ENCODE measurements around the gene ANK3. TPM values are rescaled to one million over a fixed set of nuclear protein-coding genes. Genes with fewer than 3 reads are reported as not detected.

Gene ANK3
- total RNA-seq, 3 donors from 2014 or later: 10.2 to 93.2 (median 57.4) TPM

DNA sequence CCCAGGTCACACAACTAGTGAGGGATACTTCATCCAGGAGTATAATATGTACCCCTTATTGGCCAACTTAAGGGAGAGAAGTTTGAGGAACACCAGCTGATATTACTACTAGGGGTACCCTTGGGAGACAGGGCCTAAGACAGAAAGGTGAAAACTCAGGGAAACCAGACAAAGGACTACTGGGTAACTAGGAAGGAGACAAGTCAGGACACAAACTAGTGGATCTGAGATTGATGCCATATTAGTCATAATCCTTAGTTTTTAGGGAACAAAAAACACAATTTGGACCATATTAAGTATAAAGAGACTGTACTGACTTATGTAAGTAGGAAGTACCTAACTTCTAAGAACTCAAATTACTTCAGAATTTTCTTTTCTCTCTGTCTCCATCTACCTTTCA, 404.0 kb downstream of the ANK3 start:
- no peaks in the 10 kb centered on the region for H3K27me3 ChIP-seq
- no peaks in the 10 kb centered on the region for H3K9me3 ChIP-seq
- H3K4me1 ChIP-seq: no peaks in the 10 kb centered on the region
- DNase-seq (ENCODE audit: low spot score in 2 of 2): no peak
- intact Hi-C loops (cut with DNase I; ENCODE audit: low total_unique reads): no loop called here
- no peak overlapping the region for H3K4me3 ChIP-seq
- TF ChIP-seq POLR2A (IDR thresholded peaks at IDR 0.05): no peak
- no peak for TF ChIP-seq POLR2AphosphoS5 (IDR thresholded peaks at IDR 0.05)
- no peak for TF ChIP-seq CTCF (IDR thresholded peaks at IDR 0.05)
- no peaks in the 10 kb centered on the region for H3K36me3 ChIP-seq
- H3K27ac ChIP-seq: no peak overlapping the region

DNA sequence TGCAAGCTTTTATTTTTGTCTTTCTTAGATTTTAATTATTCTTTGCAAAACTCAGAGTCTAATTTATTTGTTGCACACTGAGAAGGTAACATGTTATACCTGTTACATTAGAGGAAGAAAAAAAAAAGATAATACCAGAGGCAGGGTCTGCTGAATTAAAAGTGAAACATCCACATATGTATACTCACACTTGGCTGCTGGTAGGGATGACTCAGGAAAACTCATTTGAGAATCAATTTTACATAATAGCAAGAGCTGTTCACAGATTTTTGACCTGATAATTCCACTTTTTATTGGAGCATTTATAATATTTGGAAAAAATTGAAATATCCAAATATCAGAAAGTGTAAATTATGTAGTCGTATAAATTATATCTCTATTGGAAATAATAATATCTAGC, 405.3 kb downstream of the ANK3 start:
- Histone ChIP-seq H3K36me3 (no peaks in the 10 kb centered on the region), H3K27me3 (no peaks in the 10 kb centered on the region), H3K4me1 (no peaks in the 10 kb centered on the region), H3K9me3 (no peaks in the 10 kb centered on the region), H3K27ac (no peak overlapping the region), H3K4me3 (no peak overlapping the region)
- intact Hi-C loops (cut with DNase I; ENCODE audit: low total_unique reads): no loop called here
- no peak for TF ChIP-seq CTCF (IDR thresholded peaks at IDR 0.05)
- no peak for TF ChIP-seq POLR2A (IDR thresholded peaks at IDR 0.05)
- no peak for TF ChIP-seq POLR2AphosphoS5 (IDR thresholded peaks at IDR 0.05)
- DNase-seq (ENCODE audit: low spot score in 2 of 2): no peak

DNA sequence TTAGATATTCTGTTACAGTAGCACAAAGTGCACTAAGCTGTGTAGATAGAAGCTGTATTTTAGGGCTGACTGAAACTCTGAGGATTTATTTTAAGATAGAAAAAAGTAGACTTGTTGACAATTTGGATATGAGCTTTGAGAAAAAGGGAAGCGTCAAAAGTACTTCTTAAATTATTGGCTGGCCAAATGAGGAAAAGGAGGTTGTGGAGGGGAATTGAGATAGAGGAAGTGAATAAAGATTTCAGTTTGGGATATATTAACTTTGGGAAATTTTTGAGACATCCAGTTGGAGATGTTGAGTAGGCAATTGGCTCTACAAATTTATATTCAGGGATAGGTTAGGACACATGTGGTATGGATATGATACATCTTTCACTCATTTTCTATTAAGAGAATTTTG, 409.3 kb downstream of the ANK3 start:
- intact Hi-C loops (cut with DNase I; ENCODE audit: low total_unique reads): no loop called here
- TF ChIP-seq CTCF (IDR thresholded peaks at IDR 0.05) (no peak), POLR2A (IDR thresholded peaks at IDR 0.05) (no peak), POLR2AphosphoS5 (IDR thresholded peaks at IDR 0.05) (no peak)
- Histone ChIP-seq H3K27me3 (no peaks in the 10 kb centered on the region), H3K4me3 (no peak overlapping the region), H3K36me3 (no peaks in the 10 kb centered on the region), H3K9me3 (peaks cover 19 to 30% of the 10 kb centered on the region in 2 donors), H3K4me1 (no peaks in the 10 kb centered on the region), H3K27ac (no peak overlapping the region)
- no peak for DNase-seq (ENCODE audit: low spot score in 2 of 2)

GRCh38 chr10:59977486-59977885, 412.2 kb downstream of the ANK3 start:
- Histone ChIP-seq H3K4me1 (no peaks in the 10 kb centered on the region), H3K27ac (no peak overlapping the region), H3K9me3 (peaks cover 19 to 30% of the 10 kb centered on the region in 2 donors), H3K27me3 (no peaks in the 10 kb centered on the region), H3K4me3 (no peak overlapping the region), H3K36me3 (no peaks in the 10 kb centered on the region)
- no peak for TF ChIP-seq CTCF (IDR thresholded peaks at IDR 0.05)
- no peak for TF ChIP-seq POLR2AphosphoS5 (IDR thresholded peaks at IDR 0.05)
- TF ChIP-seq POLR2A (IDR thresholded peaks at IDR 0.05): no peak
- no peak for DNase-seq (ENCODE audit: low spot score in 2 of 2)
- intact Hi-C loops (cut with DNase I; ENCODE audit: low total_unique reads): loop anchor here (5.0 kb wide), 1 partner anchor 180 kb away; no protein-coding TSS in a partner anchor

DNA sequence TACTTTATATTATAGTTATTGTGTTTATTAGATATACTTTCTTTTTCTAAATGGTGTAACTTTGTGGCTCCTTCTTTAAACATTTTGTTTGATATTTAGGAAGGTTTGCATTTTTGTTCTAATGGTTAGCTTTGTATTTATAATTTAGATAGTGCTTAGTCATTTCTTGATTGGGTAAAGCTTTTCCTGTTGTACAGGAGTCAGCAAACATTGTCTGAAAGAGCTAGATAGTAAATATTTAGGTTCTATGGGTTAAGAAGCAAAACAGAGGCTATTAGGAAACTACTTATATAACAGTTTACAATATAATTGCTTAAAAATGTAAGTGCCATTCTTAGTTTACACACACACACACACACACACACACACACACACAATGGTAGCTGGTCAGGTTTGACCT, 412.8 kb downstream of the ANK3 start:
- peaks cover 19 to 30% of the 10 kb centered on the region in 2 donors for H3K9me3 ChIP-seq
- no peak overlapping the region for H3K27ac ChIP-seq
- H3K4me3 ChIP-seq: no peak overlapping the region
- no peaks in the 10 kb centered on the region for H3K36me3 ChIP-seq
- DNase-seq (ENCODE audit: low spot score in 2 of 2): no peak
- no peaks in the 10 kb centered on the region for H3K27me3 ChIP-seq
- no peaks in the 10 kb centered on the region for H3K4me1 ChIP-seq
- TF ChIP-seq POLR2A (IDR thresholded peaks at IDR 0.05) (no peak), POLR2AphosphoS5 (IDR thresholded peaks at IDR 0.05) (no peak)
- intact Hi-C loops (cut with DNase I; ENCODE audit: low total_unique reads): loop anchor here (5.0 kb wide), 1 partner anchor 180 kb away; no protein-coding TSS in a partner anchor

Data from breast epithelium (tissue), 4 donors.